Measurements from ENCODE around the gene PHF20. TPM values are rescaled to one million over a fixed set of nuclear protein-coding genes. Genes with fewer than 3 reads are reported as not detected.

Gene PHF20
- total and polyA plus RNA-seq, 8 donors: 9.4 to 20.3 (median 12.0) TPM

DNA sequence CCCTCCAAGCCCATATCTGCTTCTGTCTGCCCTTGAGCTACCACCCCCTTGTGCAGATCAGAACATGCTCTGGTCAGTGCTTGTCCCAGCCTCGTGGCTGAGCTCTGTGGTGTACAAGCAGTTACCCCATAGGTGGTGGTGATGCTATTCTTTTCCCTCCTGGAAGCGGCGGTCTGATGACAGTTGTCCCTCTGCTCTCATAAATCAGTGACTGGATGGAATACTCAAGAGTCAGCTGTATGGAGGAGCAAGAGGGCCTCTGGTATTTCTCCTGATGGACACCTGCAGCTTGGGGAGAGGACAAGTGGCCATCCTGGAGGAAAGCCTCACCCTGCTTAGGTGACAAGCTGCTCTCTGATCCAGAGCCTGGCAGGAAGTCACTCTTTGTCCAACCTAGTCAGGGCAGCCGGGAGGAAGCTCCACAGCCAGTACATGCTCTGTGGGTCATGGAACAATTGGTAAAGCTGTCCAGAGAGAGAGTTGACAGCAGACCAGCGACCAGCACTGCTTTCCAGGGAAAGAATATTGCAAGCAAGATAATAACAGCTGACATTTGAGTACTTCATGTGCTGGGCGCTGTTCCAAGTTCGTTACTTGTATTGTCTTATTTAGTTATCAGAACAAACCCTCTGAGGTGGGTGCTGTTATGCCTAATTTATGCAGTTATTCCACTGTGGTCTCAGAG is 135.3 kb downstream of the PHF20 start:
- no peak for TF ChIP-seq CTCF (IDR thresholded peaks at IDR 0.05)
- ATAC-seq (no peak), DNase-seq (no peak), FAIRE-seq (no peak)
- no peaks in the 10 kb centered on the region for H3K9me3 ChIP-seq
- WGBS, 2 donors: 83% methylated on average over 7 of the region's 7 CpGs
- no peaks in the 10 kb centered on the region for H3K27me3 ChIP-seq
- H3K4me1 ChIP-seq: no peaks in the 10 kb centered on the region
- intact Hi-C loops (cut with DNase I): no loop called here
- no peak overlapping the region for H3K4me3 ChIP-seq
- no peak overlapping the region for H3K27ac ChIP-seq
- H3K36me3 ChIP-seq: no peaks in the 10 kb centered on the region

GRCh38 chr20:35908007-35908406 is 136.2 kb downstream of the PHF20 start:
- no peaks in the 10 kb centered on the region for H3K36me3 ChIP-seq
- H3K27me3 ChIP-seq: no peaks in the 10 kb centered on the region
- H3K27ac ChIP-seq: no peak overlapping the region
- TF ChIP-seq CTCF (IDR thresholded peaks at IDR 0.05): no peak
- FAIRE-seq (no peak), ATAC-seq (no peak), DNase-seq (no peak)
- intact Hi-C loops (cut with DNase I): no loop called here
- no peaks in the 10 kb centered on the region for H3K4me1 ChIP-seq
- no peak overlapping the region for H3K4me3 ChIP-seq
- no peaks in the 10 kb centered on the region for H3K9me3 ChIP-seq

DNA sequence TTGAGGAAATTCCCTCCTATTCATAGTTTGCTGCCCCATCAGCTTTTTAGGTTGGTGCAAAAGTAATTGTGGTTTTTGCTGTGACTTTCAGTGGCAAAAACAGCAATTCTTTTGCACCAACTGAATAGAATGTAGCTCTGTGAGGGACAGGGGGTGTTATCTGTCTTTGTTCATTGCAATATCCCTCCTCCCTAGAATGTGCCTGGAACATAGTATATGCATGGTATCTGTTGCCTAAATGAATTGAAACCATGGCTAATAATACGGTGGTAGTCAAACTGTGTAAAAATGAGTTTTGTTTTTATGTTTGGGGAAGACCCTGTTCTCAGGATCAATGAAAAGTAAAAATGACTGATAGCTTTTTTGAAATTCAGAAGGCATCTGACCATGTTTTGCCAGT is 137.4 kb downstream of the PHF20 start:
- H3K36me3 ChIP-seq: peaks cover 0 to 11% (median 0%) of the 10 kb centered on the region in 3 donors
- no peak for DNase-seq
- intact Hi-C loops (cut with DNase I): no loop called here
- H3K27ac ChIP-seq: no peak overlapping the region
- no peaks in the 10 kb centered on the region for H3K27me3 ChIP-seq
- WGBS, 2 donors: 92 to 100% methylated on average over 1 of the region's 1 CpG
- TF ChIP-seq CTCF (IDR thresholded peaks at IDR 0.05): no peak
- ATAC-seq: no peak
- no peaks in the 10 kb centered on the region for H3K4me1 ChIP-seq
- H3K9me3 ChIP-seq: no peaks in the 10 kb centered on the region
- no peak overlapping the region for H3K4me3 ChIP-seq
- FAIRE-seq: no peak

DNA sequence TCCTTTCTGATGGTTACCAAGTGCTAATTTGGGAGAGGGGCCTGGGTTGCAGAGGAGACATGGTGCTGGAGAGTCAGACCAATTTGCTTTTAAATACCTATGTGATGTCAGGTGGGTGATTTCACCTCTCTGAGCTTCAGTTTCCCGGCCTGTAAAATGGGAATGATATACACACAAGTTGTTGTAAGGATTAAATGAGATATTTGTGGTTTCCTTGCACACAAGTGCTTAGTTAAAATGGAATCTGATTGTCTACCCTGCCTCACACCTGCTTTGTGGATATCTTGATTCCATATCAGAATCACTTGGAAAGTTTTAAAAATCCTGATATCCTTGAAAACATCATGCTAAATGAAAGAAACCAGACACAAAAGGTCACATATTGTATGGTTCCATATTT is 138.0 kb downstream of the PHF20 start:
- Histone ChIP-seq H3K27ac (no peak overlapping the region), H3K4me1 (no peaks in the 10 kb centered on the region), H3K27me3 (no peaks in the 10 kb centered on the region), H3K36me3 (peaks cover 0 to 15% (median 0%) of the 10 kb centered on the region in 3 donors), H3K9me3 (no peaks in the 10 kb centered on the region), H3K4me3 (no peak overlapping the region)
- DNase-seq: no peak
- FAIRE-seq: no peak
- no peak for TF ChIP-seq CTCF (IDR thresholded peaks at IDR 0.05)
- WGBS, 2 donors: 97 to 100% methylated on average over 1 of the region's 1 CpG
- ATAC-seq: no peak
- intact Hi-C loops (cut with DNase I): no loop called here

DNA sequence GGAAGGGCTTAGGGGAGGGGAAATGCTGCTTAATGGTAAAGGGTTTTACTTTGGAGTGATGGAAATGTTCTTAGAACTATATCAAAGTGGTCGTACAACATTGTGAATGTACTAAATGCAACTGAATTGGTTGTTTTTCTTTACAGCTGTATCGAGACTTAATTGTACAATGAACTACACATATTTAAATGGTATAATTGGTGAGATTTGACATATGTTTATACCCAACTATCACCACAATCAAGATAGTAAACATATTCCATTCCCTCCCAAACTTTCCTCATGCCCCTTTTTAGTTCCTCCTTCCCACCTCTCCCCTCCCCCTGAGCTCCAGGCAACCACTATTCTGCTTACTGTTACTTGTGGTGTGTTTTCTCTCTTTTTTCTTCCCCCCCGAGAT is 138.4 kb downstream of the PHF20 start:
- Histone ChIP-seq H3K9me3 (no peaks in the 10 kb centered on the region), H3K27ac (no peak overlapping the region), H3K4me1 (no peaks in the 10 kb centered on the region), H3K36me3 (peaks cover 0 to 15% (median 0%) of the 10 kb centered on the region in 3 donors), H3K27me3 (no peaks in the 10 kb centered on the region), H3K4me3 (no peak overlapping the region)
- WGBS, 2 donors: 96 to 98% methylated on average over 3 of the region's 3 CpGs
- DNase-seq: no peak
- no peak for FAIRE-seq
- no peak for ATAC-seq
- no peak for TF ChIP-seq CTCF (IDR thresholded peaks at IDR 0.05)
- intact Hi-C loops (cut with DNase I): no loop called here

All from pancreas (tissue), 10 donors.